ENCODE measurements around the gene SOBP.

SOBP gene

GRCh38 chr6:107489636-107490565 lies at the start of gene SOBP:
Gene SOBP, plus strand, starts transcription at chr6:107490117. Its CDS starts 500 bp downstream, at chr6:107490617.
- no peak for DNase-seq (ENCODE audit: low read depth, low spot score)
- no peak for TF ChIP-seq ZNF274 (IDR thresholded peaks at IDR 0.05; ENCODE audit: low read depth, low read length)
- TF ChIP-seq YY1 (IDR thresholded peaks at IDR 0.05; ENCODE audit: insufficient read depth, insufficient read length): no peak
- no peak for TF ChIP-seq SUZ12 (IDR thresholded peaks at IDR 0.05; ENCODE audit: extremely low read depth, insufficient read depth, insufficient read length)
- peaks cover 52% of the 10 kb centered on the region for H3K27me3 ChIP-seq (ENCODE audit: insufficient read depth, insufficient read length)
- peak within 1 kb of the TSS; percentile 72 for H3K4me3 ChIP-seq (ENCODE audit: insufficient read length, low read depth)
- H3K9me3 ChIP-seq (ENCODE audit: insufficient read depth, low read length): no peaks in the 10 kb centered on the region
- no peaks in the 10 kb centered on the region for H3K4me1 ChIP-seq (ENCODE audit: insufficient read depth, insufficient read length)
- no peaks in the 10 kb centered on the region for H3K36me3 ChIP-seq (ENCODE audit: insufficient read depth, insufficient read length, low read length)
- peak within 1 kb of the TSS; percentile 77 for H3K9ac ChIP-seq (ENCODE audit: insufficient read length, low read depth)

GRCh38 chr6:107440936-107441335 lies 49.0 kb upstream of the SOBP start:
- Histone ChIP-seq H3K9me3 (ENCODE audit: insufficient read depth, low read length) (peaks cover 8% of the 10 kb centered on the region; the same call in 1 of the 2 replicates), H3K4me3 (ENCODE audit: insufficient read length, low read depth) (no peak overlapping the region), H3K36me3 (ENCODE audit: insufficient read depth, insufficient read length, low read length) (no peaks in the 10 kb centered on the region), H3K4me1 (ENCODE audit: insufficient read depth, insufficient read length) (no peaks in the 10 kb centered on the region), H3K27me3 (ENCODE audit: insufficient read depth, insufficient read length) (no peaks in the 10 kb centered on the region), H3K9ac (ENCODE audit: insufficient read length, low read depth) (no peak overlapping the region)
- TF ChIP-seq ZNF274 (IDR thresholded peaks at IDR 0.05; ENCODE audit: low read depth, low read length) (no peak), SUZ12 (IDR thresholded peaks at IDR 0.05; ENCODE audit: extremely low read depth, insufficient read depth, insufficient read length) (no peak), YY1 (IDR thresholded peaks at IDR 0.05; ENCODE audit: insufficient read depth, insufficient read length) (no peak)
- DNase-seq (ENCODE audit: low read depth, low spot score): no peak

DNA sequence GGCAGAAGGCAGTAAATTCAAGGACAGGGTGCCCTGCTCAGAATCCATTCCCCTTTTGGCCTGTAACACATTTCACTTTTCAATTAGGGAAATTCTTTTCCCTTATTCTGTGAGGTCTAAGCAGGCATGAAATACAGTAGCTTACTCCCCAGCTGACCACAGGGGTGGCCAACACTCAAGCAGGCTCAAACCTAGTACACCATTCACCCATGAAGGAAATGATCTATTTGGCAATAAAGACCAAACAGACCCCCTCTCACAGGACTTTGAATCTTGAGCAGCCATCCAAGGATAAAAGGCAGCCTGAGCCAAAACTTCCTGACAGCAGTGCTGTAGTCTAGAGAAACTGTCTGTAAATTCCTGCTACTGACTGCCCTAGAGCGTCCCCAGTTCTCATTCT lies 48.2 kb upstream of the SOBP start:
- peaks cover 13% of the 10 kb centered on the region for H3K9me3 ChIP-seq (ENCODE audit: insufficient read depth, low read length)
- no peak overlapping the region for H3K4me3 ChIP-seq (ENCODE audit: insufficient read length, low read depth)
- no peaks in the 10 kb centered on the region for H3K4me1 ChIP-seq (ENCODE audit: insufficient read depth, insufficient read length)
- TF ChIP-seq YY1 (IDR thresholded peaks at IDR 0.05; ENCODE audit: insufficient read depth, insufficient read length) (no peak), SUZ12 (IDR thresholded peaks at IDR 0.05; ENCODE audit: extremely low read depth, insufficient read depth, insufficient read length) (no peak), ZNF274 (IDR thresholded peaks at IDR 0.05; ENCODE audit: low read depth, low read length) (no peak)
- no peaks in the 10 kb centered on the region for H3K27me3 ChIP-seq (ENCODE audit: insufficient read depth, insufficient read length)
- no peaks in the 10 kb centered on the region for H3K36me3 ChIP-seq (ENCODE audit: insufficient read depth, insufficient read length, low read length)
- no peak overlapping the region for H3K9ac ChIP-seq (ENCODE audit: insufficient read length, low read depth)
- no peak for DNase-seq (ENCODE audit: low read depth, low spot score)

- no peak overlapping the region for H3K9ac ChIP-seq (ENCODE audit: insufficient read length, low read depth)
- TF ChIP-seq YY1 (IDR thresholded peaks at IDR 0.05; ENCODE audit: insufficient read depth, insufficient read length) (no peak), ZNF274 (IDR thresholded peaks at IDR 0.05; ENCODE audit: low read depth, low read length) (no peak), SUZ12 (IDR thresholded peaks at IDR 0.05; ENCODE audit: extremely low read depth, insufficient read depth, insufficient read length) (no peak)
- H3K9me3 ChIP-seq (ENCODE audit: insufficient read depth, low read length): peaks cover 25% of the 10 kb centered on the region
- no peaks in the 10 kb centered on the region for H3K4me1 ChIP-seq (ENCODE audit: insufficient read depth, insufficient read length)
- no peaks in the 10 kb centered on the region for H3K36me3 ChIP-seq (ENCODE audit: insufficient read depth, insufficient read length, low read length)
- no peak overlapping the region for H3K4me3 ChIP-seq (ENCODE audit: insufficient read length, low read depth)
- DNase-seq (ENCODE audit: low read depth, low spot score): no peak
- no peaks in the 10 kb centered on the region for H3K27me3 ChIP-seq (ENCODE audit: insufficient read depth, insufficient read length)
These were observed 46.8 kb upstream of the SOBP start for GRCh38 chr6:107442938-107443607.

GRCh38 chr6:107443608-107444267 lies 46.2 kb upstream of the SOBP start:
- DNase-seq (ENCODE audit: low read depth, low spot score): no peak
- no peaks in the 10 kb centered on the region for H3K27me3 ChIP-seq (ENCODE audit: insufficient read depth, insufficient read length)
- no peak for TF ChIP-seq ZNF274 (IDR thresholded peaks at IDR 0.05; ENCODE audit: low read depth, low read length)
- TF ChIP-seq SUZ12 (IDR thresholded peaks at IDR 0.05; ENCODE audit: extremely low read depth, insufficient read depth, insufficient read length): no peak
- TF ChIP-seq YY1 (IDR thresholded peaks at IDR 0.05; ENCODE audit: insufficient read depth, insufficient read length): no peak
- no peak overlapping the region for H3K9ac ChIP-seq (ENCODE audit: insufficient read length, low read depth)
- H3K36me3 ChIP-seq (ENCODE audit: insufficient read depth, insufficient read length, low read length): no peaks in the 10 kb centered on the region
- no peaks in the 10 kb centered on the region for H3K4me1 ChIP-seq (ENCODE audit: insufficient read depth, insufficient read length)
- H3K4me3 ChIP-seq (ENCODE audit: insufficient read length, low read depth): no peak overlapping the region
- H3K9me3 ChIP-seq (ENCODE audit: insufficient read depth, low read length): peaks cover 32% of the 10 kb centered on the region

DNA sequence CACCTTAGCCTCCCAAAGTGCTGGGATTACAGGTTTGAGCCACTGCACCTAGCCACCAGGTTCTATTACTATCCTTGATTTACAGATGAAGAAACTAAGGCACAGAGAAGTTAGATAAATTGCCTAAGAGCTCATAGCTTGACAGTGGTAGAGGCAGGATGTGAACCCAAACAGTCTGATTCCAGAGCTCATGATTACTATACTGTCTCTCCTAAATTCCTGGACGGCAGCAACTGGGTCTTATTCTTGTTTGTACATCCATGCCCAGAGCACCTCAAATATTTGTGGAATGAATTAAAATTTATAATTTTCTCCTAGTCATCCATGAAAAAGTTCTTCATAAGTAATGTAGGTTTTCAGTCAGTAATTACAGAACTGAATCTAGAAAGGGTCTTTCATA lies 45.6 kb upstream of the SOBP start:
- Histone ChIP-seq H3K36me3 (ENCODE audit: insufficient read depth, insufficient read length, low read length) (no peaks in the 10 kb centered on the region), H3K4me1 (ENCODE audit: insufficient read depth, insufficient read length) (no peaks in the 10 kb centered on the region), H3K9ac (ENCODE audit: insufficient read length, low read depth) (no peak overlapping the region), H3K27me3 (ENCODE audit: insufficient read depth, insufficient read length) (no peaks in the 10 kb centered on the region), H3K9me3 (ENCODE audit: insufficient read depth, low read length) (peaks cover 37% of the 10 kb centered on the region), H3K4me3 (ENCODE audit: insufficient read length, low read depth) (no peak overlapping the region)
- no peak for DNase-seq (ENCODE audit: low read depth, low spot score)
- TF ChIP-seq YY1 (IDR thresholded peaks at IDR 0.05; ENCODE audit: insufficient read depth, insufficient read length) (no peak), ZNF274 (IDR thresholded peaks at IDR 0.05; ENCODE audit: low read depth, low read length) (no peak), SUZ12 (IDR thresholded peaks at IDR 0.05; ENCODE audit: extremely low read depth, insufficient read depth, insufficient read length) (no peak)
